Muscle of back (tissue), 11 donors: ENCODE data around the gene CEP89. TPM values are rescaled to one million over a fixed set of nuclear protein-coding genes. Genes with fewer than 3 reads are reported as not detected.
"Not testable (repeated sequence)": the region's sequence is repeated elsewhere in the genome, so short reads cannot be mapped to it uniquely, and the experiment has no call there.

Experiments
- DNase-seq, 3 donors: peaks; one replicate each; pipeline versions ENCODE4 v3.0.0 to v3.0.0-alpha.2; 2013
- polyA plus RNA-seq, 10 donors: library from polyadenylated mRNA; unstranded; fragments of 120-200 nt; gene quantifications; one replicate each; pipeline ENCODE4 v1.2.1, GENCODE V29; 2013; ENCODE audit not compliant: insufficient read length in 10 of 10

Gene CEP89
- polyA plus RNA-seq, 10 donors = 15.6 to 23.1 (median 19.9) TPM

- DNase-seq = no peak
Observed at GRCh38 chr19:32873247-32873959, 98.4 kb downstream of the CEP89 start.

DNA sequence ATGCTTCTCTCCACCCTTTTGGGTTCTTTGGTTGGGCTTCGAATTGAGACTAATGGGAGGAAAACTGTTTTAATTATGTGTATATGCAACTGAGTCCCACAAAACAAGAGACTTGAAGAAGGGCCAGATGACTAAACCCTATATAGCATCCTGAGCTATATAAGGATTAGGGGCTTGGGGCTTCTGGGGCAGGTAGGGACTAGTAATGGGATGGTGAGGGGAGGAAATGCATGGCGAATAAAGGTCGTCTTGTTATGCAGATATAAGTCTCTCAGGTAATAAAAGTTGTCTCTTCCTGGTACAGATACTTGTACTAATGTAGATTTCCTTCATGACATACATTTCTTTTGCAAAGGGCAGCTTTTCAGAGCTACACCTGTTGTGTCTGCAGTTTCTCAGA is 99.4 kb downstream of the CEP89 start:
- DNase-seq = no peak

DNA sequence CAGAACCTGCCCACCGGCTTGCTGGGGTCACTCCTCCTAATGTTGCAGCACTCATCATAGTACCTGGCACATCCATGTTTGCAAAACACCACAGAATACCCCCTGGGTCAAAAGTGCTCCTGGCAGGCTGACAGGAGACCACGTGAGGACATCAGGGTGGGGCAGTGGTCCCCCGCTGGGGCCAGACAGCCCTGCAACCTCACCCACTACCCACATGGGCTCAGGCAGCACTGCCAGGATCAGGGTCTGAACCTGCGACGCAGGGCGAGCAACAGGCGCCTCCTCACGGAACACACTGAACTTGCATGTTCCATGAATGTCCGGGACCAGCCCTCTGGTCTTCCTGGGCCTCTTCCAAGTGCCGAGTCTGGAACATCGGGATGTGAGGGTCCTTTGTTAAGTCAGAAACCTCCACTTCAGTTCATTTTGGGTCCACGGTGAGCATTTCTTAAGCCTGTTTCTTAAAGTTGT is 100.7 kb downstream of the CEP89 start:
- no peak for DNase-seq

- no peak for DNase-seq
Observed at GRCh38 chr19:32869966-32870573, 101.7 kb downstream of the CEP89 start.

- DNase-seq = no peak
Observed at GRCh38 chr19:32869369-32869965, 102.3 kb downstream of the CEP89 start, which contains the start of gene SLC7A9. Gene SLC7A9 (minus strand): TSS chr19:32869767. CDS start chr19:32868534, 1,233 bp downstream.

- DNase-seq = no peak
Observed at GRCh38 chr19:32868206-32868950, 103.4 kb downstream of the CEP89 start.

DNA sequence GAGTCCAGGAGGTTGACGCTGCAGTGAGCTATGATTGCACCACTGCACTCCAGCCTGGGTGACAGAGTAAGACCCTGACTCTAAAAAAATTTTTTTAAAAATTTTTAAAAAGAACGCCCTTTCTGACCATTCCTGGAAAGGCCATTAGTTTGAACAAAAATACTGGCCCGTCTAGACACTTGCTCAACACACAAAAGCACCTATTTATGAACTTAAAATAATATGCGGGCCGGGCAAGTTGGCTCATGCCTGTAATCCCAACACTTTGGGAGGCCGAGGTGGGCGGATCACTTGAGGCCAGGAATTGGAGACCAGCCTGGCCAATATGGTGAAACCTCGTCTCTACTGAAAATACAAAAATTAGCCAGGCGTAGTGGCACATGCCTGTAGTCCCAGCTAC is 104.3 kb downstream of the CEP89 start:
- not testable (repeated sequence) for DNase-seq

DNA sequence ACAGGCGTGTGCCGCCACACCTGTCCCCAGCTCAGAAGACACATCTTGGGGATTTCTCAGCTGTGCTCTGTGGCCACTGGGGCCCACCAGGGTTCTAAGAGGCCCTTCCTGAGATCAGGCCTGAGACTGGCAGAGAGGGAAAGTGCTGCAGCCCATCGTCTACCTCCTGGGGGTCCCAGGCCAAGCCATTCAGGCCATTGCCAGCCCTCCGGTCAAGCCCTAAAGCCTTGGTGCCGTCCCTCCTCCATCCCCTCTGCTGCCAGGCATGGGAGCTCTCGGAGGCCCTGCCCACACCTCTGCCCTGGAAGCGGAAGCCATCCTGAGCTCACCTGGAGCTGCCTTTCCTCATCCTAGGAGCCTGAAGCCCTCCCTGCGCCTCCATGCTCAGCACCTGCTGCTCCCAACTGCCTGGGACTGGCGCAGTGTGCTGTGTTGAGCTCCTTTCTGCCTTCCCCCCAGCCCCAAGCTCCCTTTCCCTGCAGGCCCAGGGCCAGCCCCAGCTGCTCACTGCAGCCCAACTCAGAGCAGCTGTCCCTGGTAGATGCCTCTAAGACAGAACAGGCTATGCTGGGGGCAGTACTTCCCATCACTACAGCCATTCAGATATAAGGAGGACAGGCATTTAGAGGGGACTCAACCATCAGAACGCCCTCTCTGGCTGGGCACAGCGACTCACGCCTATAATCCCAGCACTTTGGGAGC is 105.0 kb downstream of the CEP89 start:
- peak; percentile 20 to 38 (median 27) for DNase-seq

DNA sequence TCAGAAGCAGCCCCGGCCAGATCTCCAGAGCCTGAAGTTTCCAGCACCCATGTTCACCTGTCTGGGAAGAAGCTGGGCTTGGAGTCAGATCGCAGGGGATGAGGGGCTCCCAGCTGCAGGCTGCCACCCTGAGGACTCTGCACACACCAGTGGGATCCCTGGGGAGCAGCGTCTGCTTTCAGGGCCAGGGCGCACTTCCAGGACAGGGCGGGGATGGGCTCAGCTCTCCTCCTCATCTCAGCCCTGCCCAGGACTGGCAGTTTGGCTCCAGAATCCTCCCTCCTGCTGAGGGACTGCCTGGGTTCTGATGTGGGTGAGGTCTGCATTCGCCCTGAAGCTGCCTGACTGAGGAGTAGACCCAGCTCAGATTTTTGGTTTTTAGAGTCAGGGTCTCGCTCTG is 105.7 kb downstream of the CEP89 start:
- DNase-seq = no peak

DNA sequence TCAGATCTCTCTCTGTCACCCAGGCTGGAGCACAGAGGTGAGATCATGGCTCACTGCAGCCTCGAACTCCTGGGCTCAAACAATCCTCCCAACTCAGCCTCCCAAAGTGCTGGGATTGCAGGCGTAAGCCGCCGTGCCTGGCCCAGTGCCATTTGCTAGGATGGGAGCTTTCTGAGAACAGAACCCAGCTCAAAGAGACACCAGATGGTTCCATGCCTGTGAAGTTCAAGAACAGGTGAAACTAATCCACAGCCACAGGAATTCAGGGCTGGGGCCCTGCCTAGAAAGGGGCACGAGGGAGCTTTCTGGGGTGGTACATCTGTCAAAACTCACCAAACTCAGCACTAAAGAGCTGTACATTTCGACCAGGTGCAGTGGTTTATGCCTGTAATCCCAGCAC is 106.4 kb downstream of the CEP89 start:
- peak in 1 of 3 donors; percentile 2 for DNase-seq

- no peak for DNase-seq
Observed at GRCh38 chr19:32864318-32865007, 107.3 kb downstream of the CEP89 start.

DNA sequence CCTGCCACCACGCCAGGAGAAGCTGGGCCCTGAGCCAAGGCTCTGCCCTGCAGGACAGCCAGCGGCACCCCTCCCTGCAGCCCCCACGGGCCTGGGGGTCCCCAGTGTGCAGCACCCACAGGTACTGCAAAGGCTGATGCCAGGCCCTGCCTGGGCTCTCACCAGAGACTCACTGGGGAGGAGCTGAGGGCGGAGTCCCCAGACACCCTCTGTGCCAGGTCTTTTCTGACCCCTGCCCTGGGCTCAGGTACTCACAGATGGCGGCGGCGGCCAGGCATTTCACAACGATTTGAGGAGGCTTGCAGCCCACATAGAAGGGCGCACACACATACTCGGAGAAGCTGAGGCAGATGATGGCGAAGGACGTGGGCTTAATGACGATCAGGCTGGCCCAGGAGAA is 107.9 kb downstream of the CEP89 start:
- no peak for DNase-seq

DNA sequence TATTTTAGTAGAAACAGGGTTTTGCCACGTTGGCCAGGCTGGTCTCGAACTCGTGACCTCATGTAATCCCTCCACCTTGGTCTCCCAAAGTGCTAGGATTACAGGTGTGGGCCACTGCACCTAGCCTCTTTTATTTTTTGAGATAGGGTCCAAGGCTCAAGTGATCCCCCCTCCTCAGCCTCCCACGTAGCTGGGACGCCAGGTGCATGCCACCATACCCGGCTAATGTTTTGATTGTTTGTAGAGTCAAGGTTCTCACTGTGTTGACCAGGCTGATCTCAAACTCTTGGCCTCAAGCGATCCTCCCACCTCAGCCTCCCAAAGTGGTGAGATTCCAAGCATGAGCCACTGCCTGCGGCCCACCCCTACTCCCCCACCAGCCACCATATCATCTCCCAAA is 108.5 kb downstream of the CEP89 start:
- DNase-seq = no peak

DNA sequence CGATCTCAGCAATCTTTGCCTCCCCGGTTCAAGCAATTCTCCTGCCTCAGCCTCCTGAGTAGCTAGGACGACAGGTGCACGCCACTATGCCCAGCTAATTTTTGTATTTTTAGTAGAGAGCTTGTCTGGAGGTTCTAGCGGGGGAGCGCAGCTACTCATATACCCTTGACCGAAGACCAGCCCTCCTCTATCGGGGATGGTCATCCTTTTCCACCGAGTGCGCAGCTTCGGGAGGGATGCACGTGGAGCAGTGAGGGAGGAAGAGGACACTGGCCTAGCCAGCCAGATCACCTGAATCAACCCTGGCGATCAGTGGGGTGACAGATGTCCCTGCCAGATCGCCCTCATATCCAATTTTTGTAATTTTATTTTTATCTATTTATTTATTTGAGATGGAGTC is 109.0 kb downstream of the CEP89 start:
- no peak for DNase-seq

DNA sequence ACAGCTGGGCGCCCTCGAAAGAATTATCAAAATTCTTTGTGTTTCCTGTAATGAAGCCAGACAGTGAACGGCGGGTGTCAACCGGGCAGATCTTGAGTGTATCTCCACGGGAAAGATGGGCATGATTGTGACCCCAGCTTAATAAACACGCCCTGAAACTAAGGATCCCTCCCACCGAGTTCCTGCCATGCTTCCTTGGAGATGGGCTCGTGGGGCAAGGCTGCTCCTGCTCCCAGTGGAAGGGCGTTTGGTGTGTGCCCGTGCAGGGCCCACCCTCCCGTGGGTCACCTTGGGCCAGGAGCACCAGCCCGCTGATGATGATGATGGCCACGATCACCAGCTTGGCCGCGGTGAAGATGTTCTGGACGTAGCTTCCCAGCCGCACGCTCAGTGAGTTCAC is 109.6 kb downstream of the CEP89 start:
- DNase-seq = no peak

DNA sequence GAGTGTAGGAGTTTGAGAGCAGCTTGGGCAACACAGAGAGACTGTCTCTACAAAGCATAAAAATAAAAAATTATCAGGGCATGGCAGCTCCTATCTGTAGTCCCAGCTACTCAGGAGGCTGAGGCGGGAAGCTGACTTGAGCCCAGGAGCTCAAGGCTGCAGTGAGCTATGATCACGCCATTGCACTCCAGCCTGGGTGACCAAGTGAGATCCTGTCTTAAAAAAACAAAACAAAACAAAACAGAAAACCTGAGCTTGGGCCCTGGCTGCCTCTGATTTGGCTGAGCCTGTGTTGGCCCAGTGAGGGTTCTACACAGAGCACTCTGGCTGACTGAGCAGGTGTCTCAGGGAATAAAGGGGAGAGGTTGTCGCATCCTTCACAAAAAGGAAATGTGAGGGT is 110.2 kb downstream of the CEP89 start:
- no peak for DNase-seq

DNA sequence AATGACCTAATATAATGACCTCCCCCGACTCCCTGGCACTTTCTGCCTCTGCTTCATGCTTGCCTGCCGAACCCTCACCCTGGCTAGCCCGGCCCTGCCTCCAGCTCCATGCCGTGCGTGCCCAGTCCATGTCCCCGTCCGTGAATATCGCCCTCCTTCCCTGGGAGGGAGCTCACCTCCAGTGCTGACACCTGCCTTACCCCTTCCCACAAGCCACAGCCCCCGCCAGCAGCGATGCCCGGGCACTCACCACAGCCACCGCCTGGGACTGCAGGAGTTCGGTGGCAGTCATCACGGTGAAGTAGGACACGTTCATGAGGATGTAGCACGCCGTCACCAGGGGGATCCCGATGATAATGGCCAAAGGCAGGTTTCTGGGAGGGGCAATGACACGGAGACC is 112.2 kb downstream of the CEP89 start:
- DNase-seq = no peak

DNA sequence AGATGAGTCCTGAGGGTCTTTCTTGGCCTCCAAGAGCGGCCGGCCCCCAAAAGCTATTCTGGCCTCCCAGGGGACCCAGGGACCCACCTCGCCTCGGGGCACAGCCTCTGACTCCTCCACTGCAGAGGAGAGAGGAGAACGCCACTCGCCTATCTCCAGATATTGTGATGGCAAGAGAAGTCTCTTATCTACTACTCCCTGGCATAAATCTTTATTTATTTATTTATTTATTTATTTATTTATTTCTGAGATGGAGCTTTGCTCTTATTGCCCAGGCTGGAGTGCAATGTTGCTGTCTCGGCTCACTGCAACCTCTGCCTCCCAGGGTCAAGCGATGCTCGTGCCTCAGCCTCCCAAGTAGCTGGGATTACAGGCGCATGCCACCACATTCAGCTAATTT is 113.2 kb downstream of the CEP89 start:
- no peak for DNase-seq

DNA sequence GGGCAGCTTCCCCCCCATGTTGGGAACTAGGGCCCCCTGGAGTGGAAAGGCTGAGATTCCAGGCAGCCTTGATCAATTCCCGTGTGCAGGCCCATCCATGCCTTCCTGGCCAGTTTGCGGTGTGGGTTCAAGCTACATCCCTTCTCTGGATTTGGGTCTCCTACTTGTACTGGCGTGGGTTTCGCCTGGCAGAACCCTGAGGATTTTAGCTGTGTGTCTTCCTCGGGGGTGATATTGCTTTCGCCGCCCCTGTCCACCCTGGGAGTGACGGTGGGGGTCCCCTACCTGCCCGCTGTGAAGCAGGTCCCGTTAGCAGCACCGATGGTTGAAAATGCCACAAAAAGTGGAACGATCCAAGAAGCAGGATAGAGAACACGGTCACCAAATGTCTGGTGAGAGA is 113.6 kb downstream of the CEP89 start:
- no peak for DNase-seq

DNA sequence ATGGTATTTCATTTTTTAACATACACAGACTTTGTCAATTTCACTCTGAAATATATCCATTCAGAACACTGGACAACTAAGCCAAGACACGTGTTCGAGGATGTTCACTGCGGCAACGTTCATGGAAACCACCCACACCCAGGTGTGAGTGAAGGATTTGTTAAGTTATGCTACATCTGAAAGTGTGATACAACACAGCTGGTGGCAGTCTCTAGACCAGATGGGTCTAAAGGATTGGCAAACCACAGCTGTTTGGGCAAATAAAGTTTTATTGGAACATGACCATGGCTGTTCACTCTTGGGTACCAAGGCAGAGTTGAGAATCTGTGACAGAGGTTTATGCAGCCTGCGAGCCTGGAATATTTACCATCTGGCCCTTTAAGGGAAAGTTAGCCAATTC is 114.2 kb downstream of the CEP89 start:
- no peak for DNase-seq

- not testable (repeated sequence) for DNase-seq
Observed at GRCh38 chr19:32856818-32857217, 114.9 kb downstream of the CEP89 start.
